Adipose tissue (tissue), 3 donors: Measurements from ENCODE around the gene MMP2. TPM values are rescaled to one million over a fixed set of nuclear protein-coding genes. Genes with fewer than 3 reads are reported as not detected.

Experiments
- H3K27ac ChIP-seq: one replicate; pipeline ENCODE4 v1.5.1; 2013; ENCODE audit warnings: low read depth, low read length
- WGBS, 3 donors: extraction: QIAGEN DNeasy Blood & Tissue Kit; methylation state at CpG; one replicate each; pipeline ENCODE4 v1.1.7; 2013; 5-methylcytosine and 5-hydroxymethylcytosine counted together
- polyA plus RNA-seq, 3 donors: library from polyadenylated mRNA; stranded (reverse); fragments of 200-250 nt; gene quantifications; one replicate each; pipeline ENCODE4 v1.2.3, GENCODE V29; 2013
- donor health status: healthy with polysubstance abuse.
- donor health status: Bipolar disorder and iron deficiency.
- donor health status: healthy.

Gene MMP2
- 100 to 1,000 TPM in 2 of 3 donors, 10 to 100 TPM in 1; 33.4 to 181 (median 152) TPM for polyA plus RNA-seq

DNA sequence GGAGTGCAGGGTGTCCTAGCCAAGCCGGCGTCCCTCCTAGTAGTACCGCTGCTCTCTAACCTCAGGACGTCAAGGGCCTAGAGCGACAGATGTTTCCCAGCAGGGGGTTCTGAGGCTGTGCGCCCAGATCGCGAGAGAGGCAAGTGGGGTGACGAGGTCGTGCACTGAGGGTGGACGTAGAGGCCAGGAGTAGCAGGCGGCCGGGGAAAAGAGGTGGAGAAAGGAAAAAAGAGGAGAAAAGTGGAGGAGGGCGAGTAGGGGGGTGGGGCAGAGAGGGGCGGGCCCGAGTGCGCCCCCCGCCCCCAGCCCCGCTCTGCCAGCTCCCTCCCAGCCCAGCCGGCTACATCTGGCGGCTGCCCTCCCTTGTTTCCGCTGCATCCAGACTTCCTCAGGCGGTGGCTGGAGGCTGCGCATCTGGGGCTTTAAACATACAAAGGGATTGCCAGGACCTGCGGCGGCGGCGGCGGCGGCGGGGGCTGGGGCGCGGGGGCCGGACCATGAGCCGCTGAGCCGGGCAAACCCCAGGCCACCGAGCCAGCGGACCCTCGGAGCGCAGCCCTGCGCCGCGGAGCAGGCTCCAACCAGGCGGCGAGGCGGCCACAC, at the start of gene MMP2:
Gene MMP2, plus strand, starts transcription at position 372 of the 603 bp plus-strand sequence. CDS start 282 bp downstream, outside the sequence.
- H3K27ac ChIP-seq, result no peak within 1 kb of the TSS
- WGBS, 3 donors, result 1 to 2% (median 2%) methylated on average over 35 to 46 of the region's 46 CpGs

DNA sequence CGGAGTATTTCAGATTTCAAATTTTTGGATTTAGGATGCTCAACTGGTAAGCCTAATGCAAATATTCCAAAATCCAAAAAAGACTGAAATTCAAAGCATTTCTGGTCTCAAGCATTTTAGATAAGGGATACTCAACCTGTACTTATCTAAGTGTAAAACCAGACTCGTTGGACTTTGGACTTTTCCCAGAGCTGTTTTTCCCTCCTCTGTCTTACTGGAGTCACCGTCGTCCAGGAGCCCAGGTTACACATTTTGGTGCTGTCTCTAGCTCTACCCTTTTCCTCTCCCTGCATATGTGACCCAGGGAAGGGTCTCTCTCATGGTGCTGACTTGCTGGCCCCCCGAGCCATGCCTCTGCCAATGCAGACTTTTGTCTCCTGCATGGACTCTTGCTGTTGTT, 46.0 kb upstream of the MMP2 start:
- WGBS, 3 donors, result 42 to 77% (median 71%) methylated on average over 5 of the region's 5 CpGs

DNA sequence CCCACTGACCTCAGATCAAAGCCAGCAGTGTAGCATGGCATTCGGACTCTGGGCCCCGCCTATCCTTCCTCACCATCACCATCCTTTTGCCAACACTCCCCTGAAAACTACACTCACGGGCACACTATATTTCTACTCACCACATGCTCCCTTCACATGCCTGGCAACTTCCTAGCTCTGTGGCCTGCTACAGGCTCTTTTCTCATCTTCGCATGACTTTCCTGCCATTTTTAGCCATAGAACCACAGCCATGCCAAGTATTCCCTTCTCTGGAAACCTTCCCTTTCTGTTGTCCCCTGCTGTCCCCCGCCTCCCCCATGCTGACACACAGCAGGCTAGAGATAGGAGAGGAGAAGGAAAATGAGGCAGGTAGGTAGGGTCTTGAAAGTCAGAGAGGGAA, 45.5 kb upstream of the MMP2 start:
- WGBS, 3 donors, result 76 to 91% (median 78%) methylated on average over 5 of the region's 5 CpGs

More for the DNA sequence above, 46.0 kb upstream of the MMP2 start:
- H3K27ac ChIP-seq, result no peak overlapping the region

GRCh38 chr16:55434000-55434399, 45.0 kb upstream of the MMP2 start:
- no peak overlapping the region for H3K27ac ChIP-seq
- 62 to 86% (median 69%) methylated on average over 4 of the region's 4 CpGs for WGBS, 3 donors

More for the DNA sequence above, 45.5 kb upstream of the MMP2 start:
- no peak overlapping the region for H3K27ac ChIP-seq

DNA sequence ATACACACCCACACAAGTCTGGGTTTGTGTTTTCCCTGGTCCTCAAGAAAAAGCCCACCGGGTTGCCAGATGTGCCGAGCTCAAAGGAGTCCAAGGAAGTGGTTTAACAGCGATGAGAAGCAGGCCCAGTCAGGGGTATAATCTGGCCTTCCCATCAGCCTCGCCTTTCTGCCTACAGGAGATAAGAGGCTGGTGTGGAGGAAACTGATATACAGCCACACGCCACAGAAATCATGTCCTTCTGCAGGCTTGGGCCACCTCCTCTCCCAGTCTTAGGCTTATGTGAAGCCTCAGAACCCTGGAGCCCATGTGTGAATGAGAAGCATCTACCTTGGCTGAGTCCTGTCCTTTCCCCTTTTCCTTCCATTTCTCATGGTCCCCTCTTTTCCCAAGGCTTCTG, 43.6 kb upstream of the MMP2 start:
- no peak overlapping the region for H3K27ac ChIP-seq
- WGBS, 3 donors, result 58 to 64% (median 58%) methylated on average over 5 of the region's 5 CpGs

DNA sequence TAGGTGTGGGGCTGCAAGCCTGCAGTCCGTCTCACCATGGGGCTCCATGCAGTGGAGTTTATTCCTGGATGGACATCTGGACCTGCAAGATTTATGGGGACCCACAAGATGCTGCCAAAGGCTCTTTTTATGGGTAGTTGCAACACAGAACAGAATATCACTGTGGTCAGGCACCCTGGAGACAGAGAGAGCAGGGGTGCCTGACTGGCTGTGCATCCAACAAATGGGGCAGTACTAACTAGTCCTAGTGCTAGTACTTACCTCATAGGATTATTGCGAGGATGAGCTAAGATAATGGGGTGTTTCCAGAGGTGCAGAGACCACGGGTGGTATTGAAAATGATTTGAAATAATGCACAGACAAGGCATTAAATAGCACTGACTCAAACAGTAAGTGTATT, 42.4 kb upstream of the MMP2 start:
- no peak overlapping the region for H3K27ac ChIP-seq
- WGBS, 3 donors, result 78 to 83% (median 80%) methylated on average over 3 of the region's 3 CpGs

- no peak overlapping the region for H3K27ac ChIP-seq
- WGBS, 3 donors, result 25 to 66% (median 38%) methylated on average over 3 of the region's 3 CpGs
Observed at GRCh38 chr16:55437625-55438024, 41.4 kb upstream of the MMP2 start.

DNA sequence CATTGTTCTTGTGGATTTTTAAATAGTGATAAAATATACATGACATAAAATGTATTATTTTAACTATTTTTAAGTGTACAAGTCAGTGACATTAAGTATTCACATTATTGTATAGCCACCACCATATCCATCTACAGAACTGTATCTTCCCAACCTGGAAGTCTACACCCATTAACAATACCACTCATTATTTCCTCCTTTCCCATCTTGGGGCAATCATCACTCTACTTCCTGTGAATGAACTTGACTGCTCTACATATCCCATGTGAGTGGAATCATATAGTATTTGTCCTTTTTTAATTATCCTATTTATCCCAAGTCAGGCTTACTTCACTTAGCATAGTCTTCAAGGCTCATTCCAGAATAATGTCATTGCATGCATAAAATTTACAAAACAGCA, 40.7 kb upstream of the MMP2 start:
- H3K27ac ChIP-seq, result no peak overlapping the region

DNA sequence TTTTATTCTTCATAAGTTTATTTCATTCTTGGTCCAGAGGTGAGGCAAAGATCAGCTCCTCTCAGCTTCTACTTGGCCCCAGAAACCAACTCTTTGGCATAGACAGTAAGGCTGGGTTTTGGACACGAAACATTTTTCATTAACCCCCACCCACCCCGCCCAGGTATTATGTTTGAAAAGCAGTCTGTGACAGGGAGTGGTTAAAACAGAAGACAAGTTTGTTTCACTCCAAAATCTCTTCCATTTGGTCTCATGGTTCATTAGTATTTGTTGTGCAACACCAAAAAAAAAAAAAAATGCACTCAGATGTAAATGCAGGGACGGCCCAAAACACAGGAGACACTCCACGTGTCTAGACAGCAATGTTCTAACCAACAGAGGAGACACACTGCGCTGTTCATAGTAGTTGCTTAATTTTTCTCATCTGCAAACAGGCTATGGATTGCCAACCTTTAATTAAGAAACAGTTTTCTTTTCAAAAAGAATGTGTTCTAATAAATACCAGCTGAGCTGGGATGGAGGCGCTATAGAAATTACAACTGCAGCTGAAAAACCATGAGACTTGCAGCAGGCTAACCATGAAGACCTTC, 39.8 kb upstream of the MMP2 start:
- H3K27ac ChIP-seq, result no peak overlapping the region
- 70 to 77% (median 72%) methylated on average over 6 of the region's 6 CpGs for WGBS, 3 donors

GRCh38 chr16:55443434-55444346, 35.3 kb upstream of the MMP2 start:
- H3K27ac ChIP-seq, result no peak overlapping the region
- WGBS, 3 donors, result 56 to 63% (median 60%) methylated on average over 11 of the region's 11 CpGs

GRCh38 chr16:55444754-55445485, 34.1 kb upstream of the MMP2 start:
- 73 to 77% (median 74%) methylated on average over 8 of the region's 8 CpGs for WGBS, 3 donors
- H3K27ac ChIP-seq, result no peak overlapping the region

DNA sequence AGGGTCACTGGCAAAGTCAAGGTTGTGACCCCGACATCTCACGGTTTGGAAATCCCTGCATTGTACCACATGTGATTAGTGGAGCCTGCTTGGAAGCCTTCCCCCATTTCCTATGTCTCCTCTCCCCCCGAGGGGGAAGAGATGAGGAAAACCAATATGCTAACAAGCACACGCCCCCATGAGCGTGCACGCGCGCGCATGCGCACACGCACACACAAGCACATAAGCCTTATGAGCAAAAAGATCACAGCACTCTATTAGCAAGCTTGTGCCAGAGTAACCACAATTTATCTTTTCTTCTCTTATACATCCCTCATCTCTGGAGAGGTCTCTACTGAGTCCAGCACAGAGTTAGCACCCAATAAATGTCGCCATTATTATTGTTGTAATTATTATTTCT, 31.8 kb upstream of the MMP2 start:
- 86 to 91% (median 91%) methylated on average over 12 of the region's 12 CpGs for WGBS, 3 donors

GRCh38 chr16:55452996-55453395, 26.0 kb upstream of the MMP2 start:
- 67 to 92% (median 88%) methylated on average over 2 of the region's 2 CpGs for WGBS, 3 donors
- H3K27ac ChIP-seq, result no peak overlapping the region

More for the DNA sequence above, 31.8 kb upstream of the MMP2 start:
- no peak overlapping the region for H3K27ac ChIP-seq

DNA sequence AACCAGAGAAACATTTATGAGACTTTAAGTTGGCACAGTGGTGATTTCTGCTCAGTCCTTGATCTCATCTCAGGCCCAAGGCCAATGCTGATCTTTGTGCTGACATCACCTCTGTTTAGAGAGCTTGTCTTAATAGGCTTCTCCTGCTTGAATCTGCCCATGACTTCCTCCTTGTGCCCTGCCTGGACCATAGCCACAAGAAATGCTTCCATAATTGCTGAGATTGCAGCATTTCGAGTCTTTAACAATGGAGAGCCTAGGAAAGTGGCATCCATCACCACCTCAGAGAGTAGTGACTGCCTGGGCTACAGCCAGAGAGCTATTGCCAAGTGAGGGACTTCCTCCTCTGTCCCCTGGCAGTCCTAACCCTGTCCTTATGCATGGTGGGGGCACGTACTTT, 25.1 kb upstream of the MMP2 start:
- H3K27ac ChIP-seq, result no peak overlapping the region
- WGBS, 3 donors, result 42 to 65% (median 54%) methylated on average over 2 of the region's 2 CpGs

GRCh38 chr16:55454861-55455260, 24.1 kb upstream of the MMP2 start:
- no peak overlapping the region for H3K27ac ChIP-seq
- 59 to 88% (median 78%) methylated on average over 6 of the region's 6 CpGs for WGBS, 3 donors

- H3K27ac ChIP-seq, result no peak overlapping the region
- WGBS, 3 donors, result 65 to 76% (median 74%) methylated on average over 6 of the region's 6 CpGs
Observed at GRCh38 chr16:55462241-55462640, 16.8 kb upstream of the MMP2 start.

DNA sequence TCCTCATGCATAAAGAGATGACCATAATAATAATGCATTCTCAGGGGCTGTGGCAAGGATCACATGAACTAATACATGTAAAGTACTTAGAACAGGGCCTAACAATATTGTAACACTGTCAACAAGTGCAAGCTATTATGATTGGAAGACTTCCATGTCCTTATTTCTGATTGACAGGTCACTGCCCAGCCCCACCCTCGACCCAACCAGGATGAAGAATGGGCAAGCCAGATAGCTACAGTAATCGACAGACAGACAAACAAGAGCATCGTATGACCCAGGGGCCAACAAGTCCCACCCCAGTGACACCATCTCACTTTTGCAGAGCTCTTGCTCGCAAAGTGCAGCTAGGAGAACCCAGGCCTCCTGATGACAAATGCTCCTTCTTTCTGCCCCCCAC, 14.6 kb upstream of the MMP2 start:
- WGBS, 3 donors, result 42 to 62% (median 55%) methylated on average over 4 of the region's 4 CpGs
- no peak overlapping the region for H3K27ac ChIP-seq

DNA sequence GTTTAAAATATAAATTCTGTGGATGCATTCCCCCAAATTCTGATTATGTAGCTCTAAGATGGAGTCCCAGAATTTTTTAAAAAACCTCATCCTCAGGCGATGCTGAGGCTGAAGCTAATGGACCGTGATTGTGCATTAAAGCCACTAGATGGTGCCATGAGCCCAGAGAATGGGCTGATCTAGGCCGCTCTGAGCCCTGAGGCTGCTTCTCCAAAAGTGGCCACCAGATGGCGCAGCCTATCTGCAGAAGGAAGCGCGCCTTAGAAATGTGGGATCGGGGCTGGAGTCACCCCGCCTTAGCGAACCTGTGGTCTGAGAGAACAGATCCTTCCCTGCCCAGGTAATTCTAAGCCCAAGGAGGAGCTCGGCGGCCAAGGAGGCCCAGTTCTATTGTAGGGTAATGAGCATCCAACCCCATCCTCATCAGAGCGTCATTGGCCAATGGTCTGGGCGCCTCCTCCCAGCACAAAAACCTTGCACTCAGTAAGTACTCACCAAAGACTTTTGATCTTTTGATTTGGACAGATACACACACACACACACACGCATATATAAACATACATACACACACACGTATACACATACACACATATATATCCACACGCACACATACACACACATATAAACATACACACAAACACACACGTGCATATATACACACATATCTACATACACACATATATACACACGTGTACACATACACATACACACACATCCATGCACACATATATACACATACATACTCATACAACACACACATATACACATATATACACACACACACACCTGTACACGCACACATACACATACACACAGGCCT, 13.7 kb upstream of the MMP2 start:
- no peak overlapping the region for H3K27ac ChIP-seq
- WGBS, 3 donors, result 25 to 35% (median 32%) methylated on average over 19 of the region's 19 CpGs
